Measurements from ENCODE around the gene CALD1. TPM values are rescaled to one million over a fixed set of nuclear protein-coding genes. Genes with fewer than 3 reads are reported as not detected.

CALD1 gene
- total RNA-seq, 2 experiments from 2014 or later, result 0.33 TPM; not detected in 1

- ChIA-PET CTCF (no interaction called here), POLR2A (no interaction called here)
These were observed 32.1 kb upstream of the CALD1 start for GRCh38 chr7:134747326-134747725.

GRCh38 chr7:134750083-134751062 lies 29.1 kb upstream of the CALD1 start:
- H3K9me3 Mint-ChIP-seq, result no peaks in the 10 kb centered on the region
- DNase-seq, result peak; percentile 49 to 86 (median 62)
- no peak overlapping the region for H3K4me3 ChIP-seq (ENCODE audit: low read length)
- H3K4me1 Mint-ChIP-seq (ENCODE audit: low read depth), result no peaks in the 10 kb centered on the region
- no peaks in the 10 kb centered on the region for H3K9me3 ChIP-seq (ENCODE audit: control insufficient read depth in 1 of 2, insufficient read depth in 1 of 2, low read length in 2 of 2)
- no peaks in the 10 kb centered on the region for H3K27me3 ChIP-seq (ENCODE audit: control insufficient read depth in 1 of 2, insufficient read depth in 2 of 2, low read length in 2 of 2)
- no peaks in the 10 kb centered on the region for H3K27me3 Mint-ChIP-seq
- H3K27ac Mint-ChIP-seq, result no peak overlapping the region
- ATAC-seq (ENCODE audit: poor library complexity), result peak; percentile 82
- H3K36me3 Mint-ChIP-seq (ENCODE audit: low read depth), result no peaks in the 10 kb centered on the region
- TF ChIP-seq CTCF (IDR thresholded peaks at IDR 0.05), result peak; percentile 85
- intact Hi-C loops (cut with DNase I, micrococcal nuclease), result loop anchor here (1.0 to 5.0 kb wide), 4 partner anchors 58 to 204 kb away; partner anchors contain the start of gene BPGM (in 1 of the 2)
- H3K36me3 ChIP-seq (ENCODE audit: insufficient read depth, low read length), result no peaks in the 10 kb centered on the region
- no peak overlapping the region for H3K4me3 Mint-ChIP-seq
- ChIA-PET CTCF (interaction anchor here (0.8 to 2.9 kb wide), 5 partner anchors 24 to 117 kb away, joined by 3 to 20 read pairs (median 4); no protein-coding TSS in a partner anchor), POLR2A (interaction anchor here (1.5 kb wide), 1 partner anchor 104 kb away, joined by 5 read pairs; the partner anchor contains the start of gene BPGM)
- H3K4me1 ChIP-seq (ENCODE audit: insufficient read depth, low read length), result no peaks in the 10 kb centered on the region
- no peak overlapping the region for H3K27ac ChIP-seq (ENCODE audit: low read depth in 1 of 2, low read length in 2 of 2)

More at GRCh38 chr7:134747326-134747725, 32.1 kb upstream of the CALD1 start:
- TF ChIP-seq CTCF (IDR thresholded peaks at IDR 0.05), result no peak
- Mint-ChIP-seq H3K27ac (no peak overlapping the region), H3K9me3 (no peaks in the 10 kb centered on the region), H3K36me3 (ENCODE audit: low read depth) (no peaks in the 10 kb centered on the region), H3K4me1 (ENCODE audit: low read depth) (no peaks in the 10 kb centered on the region), H3K4me3 (no peak overlapping the region), H3K27me3 (no peaks in the 10 kb centered on the region)
- no peaks in the 10 kb centered on the region for H3K27me3 ChIP-seq (ENCODE audit: control insufficient read depth in 1 of 2, insufficient read depth in 2 of 2, low read length in 2 of 2)
- H3K4me1 ChIP-seq (ENCODE audit: insufficient read depth, low read length), result no peaks in the 10 kb centered on the region
- H3K4me3 ChIP-seq (ENCODE audit: low read length), result no peak overlapping the region
- H3K9me3 ChIP-seq (ENCODE audit: control insufficient read depth in 1 of 2, insufficient read depth in 1 of 2, low read length in 2 of 2), result no peaks in the 10 kb centered on the region
- ATAC-seq (ENCODE audit: poor library complexity), result no peak
- no peak overlapping the region for H3K27ac ChIP-seq (ENCODE audit: low read depth in 1 of 2, low read length in 2 of 2)
- intact Hi-C loops (cut with DNase I, micrococcal nuclease), result no loop called here
- no peak for DNase-seq
- H3K36me3 ChIP-seq (ENCODE audit: insufficient read depth, low read length), result no peaks in the 10 kb centered on the region

GRCh38 chr7:134752006-134752760 lies 27.3 kb upstream of the CALD1 start:
- DNase-seq, result no peak

More at GRCh38 chr7:134752006-134752760, 27.3 kb upstream of the CALD1 start:
- no peak overlapping the region for H3K27ac Mint-ChIP-seq
- no peak for TF ChIP-seq CTCF (IDR thresholded peaks at IDR 0.05)
- ChIA-PET CTCF (interaction anchor here (0.6 to 2.9 kb wide), 4 partner anchors 62 to 234 kb away, joined by 3 to 20 read pairs (median 4); partner anchors contain the start of gene AGBL3), POLR2A (interaction anchor here (0.6 kb wide), 1 partner anchor 11 kb away, joined by 3 read pairs; no protein-coding TSS in a partner anchor)
- no peaks in the 10 kb centered on the region for H3K36me3 Mint-ChIP-seq (ENCODE audit: low read depth)
- H3K36me3 ChIP-seq (ENCODE audit: insufficient read depth, low read length), result no peaks in the 10 kb centered on the region
- H3K4me1 ChIP-seq (ENCODE audit: insufficient read depth, low read length), result no peaks in the 10 kb centered on the region
- H3K9me3 Mint-ChIP-seq, result no peaks in the 10 kb centered on the region
- no peaks in the 10 kb centered on the region for H3K9me3 ChIP-seq (ENCODE audit: control insufficient read depth in 1 of 2, insufficient read depth in 1 of 2, low read length in 2 of 2)
- intact Hi-C loops (cut with DNase I, micrococcal nuclease), result loop anchor here in 1 of 2 experiments (5.0 kb wide), 2 partner anchors 60 to 105 kb away; partner anchors contain the start of gene BPGM
- no peaks in the 10 kb centered on the region for H3K27me3 Mint-ChIP-seq
- H3K4me1 Mint-ChIP-seq (ENCODE audit: low read depth), result no peaks in the 10 kb centered on the region
- H3K4me3 Mint-ChIP-seq, result no peak overlapping the region
- ATAC-seq (ENCODE audit: poor library complexity), result no peak
- no peak overlapping the region for H3K27ac ChIP-seq (ENCODE audit: low read depth in 1 of 2, low read length in 2 of 2)
- no peak overlapping the region for H3K4me3 ChIP-seq (ENCODE audit: low read length)
- no peaks in the 10 kb centered on the region for H3K27me3 ChIP-seq (ENCODE audit: control insufficient read depth in 1 of 2, insufficient read depth in 2 of 2, low read length in 2 of 2)
